GM12892 (cell line): ENCODE measurements around the gene SGCD.

Source experiments
- POLR2A ChIP-seq: IDR thresholded peaks from 2 replicates; pipeline ENCODE4 v1.6.1; 2011; ENCODE audit warnings: low read depth, low read length, control low read depth
- POLR2AphosphoS5 ChIP-seq: IDR thresholded peaks from 2 replicates; pipeline ENCODE4 v1.6.1; 2011; ENCODE audit warnings: low read depth, low read length, control low read depth
- TAF1 ChIP-seq: IDR thresholded peaks from 2 replicates; pipeline ENCODE4 v1.6.1; 2011; ENCODE audit warnings: low read depth, mild to moderate bottlenecking, control low read depth, low read length, borderline replicate concordance

DNA sequence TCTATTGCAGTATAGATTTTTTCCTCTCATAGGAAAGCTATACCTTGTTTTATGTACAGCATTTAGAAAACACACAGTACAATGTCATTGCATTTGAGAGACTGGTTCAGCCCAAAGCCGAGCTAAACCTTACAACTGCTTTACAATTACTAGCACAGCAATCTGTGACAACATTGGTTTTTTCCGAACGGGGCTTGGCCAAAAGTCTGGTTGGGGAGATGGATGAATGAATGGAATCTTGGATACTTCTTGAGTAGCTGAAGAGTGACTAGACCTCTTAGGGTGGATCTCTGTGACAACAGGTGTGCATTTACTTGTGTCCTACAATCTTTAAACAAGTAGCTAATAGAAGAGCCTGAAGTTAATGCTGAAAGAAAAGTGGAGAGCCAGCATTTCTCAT, 1.2 kb downstream of the SGCD start:
- TF ChIP-seq POLR2AphosphoS5 (no peak), POLR2A (no peak), TAF1 (no peak)
